ENCODE data around the gene LAMP1. TPM values are rescaled to one million over a fixed set of nuclear protein-coding genes. Genes with fewer than 3 reads are reported as not detected.

LAMP1 gene
- total RNA-seq, 1 donor from 2014 or later: 110 TPM

- no peak overlapping the region for H3K4me3 Mint-ChIP-seq
- H3K36me3 Mint-ChIP-seq (ENCODE audit: low read depth): peaks cover 3% of the 10 kb centered on the region
- peaks cover 8% of the 10 kb centered on the region for H3K4me1 Mint-ChIP-seq
- no peaks in the 10 kb centered on the region for H3K9me3 Mint-ChIP-seq
- DNase-seq (ENCODE audit: low read depth, low spot score): no peak
- H3K27ac Mint-ChIP-seq (ENCODE audit: unreplicated experiment): no peak overlapping the region
- no peak for TF ChIP-seq CTCF (conservative IDR thresholded peaks at IDR 0.05)
- H3K27me3 Mint-ChIP-seq (ENCODE audit: low read depth): no peaks in the 10 kb centered on the region
Observed at GRCh38 chr13:113351514-113352026, 54.5 kb downstream of the LAMP1 start.

- DNase-seq (ENCODE audit: low read depth, low spot score): no peak
- peaks cover 3% of the 10 kb centered on the region for H3K36me3 Mint-ChIP-seq (ENCODE audit: low read depth)
- peaks cover 8% of the 10 kb centered on the region for H3K4me1 Mint-ChIP-seq
- H3K9me3 Mint-ChIP-seq: no peaks in the 10 kb centered on the region
- H3K27ac Mint-ChIP-seq (ENCODE audit: unreplicated experiment): no peak overlapping the region
- H3K27me3 Mint-ChIP-seq (ENCODE audit: low read depth): no peaks in the 10 kb centered on the region
- no peak overlapping the region for H3K4me3 Mint-ChIP-seq
- no peak for TF ChIP-seq CTCF (conservative IDR thresholded peaks at IDR 0.05)
Observed at GRCh38 chr13:113353254-113353653, 56.2 kb downstream of the LAMP1 start.

GRCh38 chr13:113354831-113355610 lies 58.0 kb downstream of the LAMP1 start:
- H3K4me3 Mint-ChIP-seq: no peak overlapping the region
- no peak for TF ChIP-seq CTCF (conservative IDR thresholded peaks at IDR 0.05)
- H3K27ac Mint-ChIP-seq (ENCODE audit: unreplicated experiment): no peak overlapping the region

GRCh38 chr13:113355621-113356020 lies 58.6 kb downstream of the LAMP1 start:
- Mint-ChIP-seq H3K36me3 (ENCODE audit: low read depth) (peaks cover 3% of the 10 kb centered on the region), H3K4me1 (peaks cover 8% of the 10 kb centered on the region), H3K27ac (ENCODE audit: unreplicated experiment) (peak overlapping the region; percentile 54), H3K4me3 (no peak overlapping the region), H3K9me3 (no peaks in the 10 kb centered on the region), H3K27me3 (ENCODE audit: low read depth) (no peaks in the 10 kb centered on the region)
- no peak for TF ChIP-seq CTCF (conservative IDR thresholded peaks at IDR 0.05)
- no peak for DNase-seq (ENCODE audit: low read depth, low spot score)

More at GRCh38 chr13:113354831-113355610, 58.0 kb downstream of the LAMP1 start:
- H3K36me3 Mint-ChIP-seq (ENCODE audit: low read depth): peaks cover 3% of the 10 kb centered on the region
- H3K4me1 Mint-ChIP-seq: peaks cover 8% of the 10 kb centered on the region
- H3K27me3 Mint-ChIP-seq (ENCODE audit: low read depth): no peaks in the 10 kb centered on the region
- H3K9me3 Mint-ChIP-seq: no peaks in the 10 kb centered on the region
- DNase-seq (ENCODE audit: low read depth, low spot score): no peak

- TF ChIP-seq CTCF (conservative IDR thresholded peaks at IDR 0.05): no peak
- Mint-ChIP-seq H3K27ac (ENCODE audit: unreplicated experiment) (no peak overlapping the region), H3K9me3 (no peaks in the 10 kb centered on the region), H3K36me3 (ENCODE audit: low read depth) (peaks cover 3% of the 10 kb centered on the region), H3K27me3 (ENCODE audit: low read depth) (peaks cover 2% of the 10 kb centered on the region), H3K4me3 (no peak overlapping the region), H3K4me1 (peaks cover 8% of the 10 kb centered on the region)
- DNase-seq (ENCODE audit: low read depth, low spot score): no peak
Observed at GRCh38 chr13:113356596-113356995, 59.6 kb downstream of the LAMP1 start.
